Neural cell (in vitro differentiated cells): Measurements from ENCODE around the gene ZBTB7B. TPM values are rescaled to one million over a fixed set of nuclear protein-coding genes. Genes with fewer than 3 reads are reported as not detected.

Experiments used
- H2AFZ ChIP-seq: fragments of 200-600, 300-800 bp; sonication (generic), shearing (Covaris generic); 2 replicates; pipeline ENCODE4 v1.6.0; 2014; ENCODE audit warnings: low read depth, mild to moderate bottlenecking, antibody characterized with exemption, low read length, moderate library complexity
- H3F3A ChIP-seq: fragments of 200-600 bp; shearing (Covaris generic); 2 replicates; pipeline ENCODE4 v1.6.1; 2016; ENCODE audit warnings: mild to moderate bottlenecking, moderate library complexity, mixed read lengths, antibody characterized with exemption, low read length; ENCODE audit not compliant: insufficient read depth, poor library complexity, severe bottlenecking
- H3K27ac ChIP-seq: fragments of 200-600, 300-800 bp; sonication (generic), shearing (Covaris generic); 2 replicates; pipeline ENCODE4 v1.5.1; 2014; ENCODE audit warnings: mild to moderate bottlenecking, low read length, moderate library complexity
- H3K27me3 ChIP-seq: fragments of 300-800, 200-600 bp; sonication (generic), shearing (Covaris generic); 2 replicates; pipeline ENCODE4 v1.6.0; 2014; ENCODE audit warnings: mild to moderate bottlenecking, low read depth, low read length, moderate library complexity; ENCODE audit not compliant: insufficient read depth
- H3K36me3 ChIP-seq: fragments of 300-800, 200-600 bp; sonication (generic), shearing (Covaris generic); 2 replicates; pipeline ENCODE4 v1.5.1; 2014; ENCODE audit warnings: mild to moderate bottlenecking, antibody characterized with exemption, low read length, moderate library complexity; ENCODE audit not compliant: insufficient read depth
- H3K4me2 ChIP-seq: fragments of 300-800, 200-600 bp; sonication (generic), shearing (Covaris generic); 2 replicates; pipeline ENCODE4 v1.6.0; 2014; ENCODE audit warnings: mild to moderate bottlenecking, low read length
- H3K4me3 ChIP-seq: fragments of 300-800, 200-600 bp; sonication (generic), shearing (Covaris generic); 2 replicates; pipeline ENCODE4 v1.5.1; 2014; ENCODE audit warnings: mild to moderate bottlenecking, low read length, moderate library complexity
- H3K79me2 ChIP-seq: fragments of 200-600 bp; shearing (Covaris generic); replicated peaks from 2 replicates; pipeline ENCODE4 v1.6.0; 2014; ENCODE audit warnings: mild to moderate bottlenecking, low read length, moderate library complexity; ENCODE audit not compliant: insufficient read depth
- H3K9ac ChIP-seq: fragments of 300-800, 200-600 bp; sonication (generic), shearing (Covaris generic); 2 replicates; pipeline ENCODE4 v1.6.1; 2016; ENCODE audit warnings: mild to moderate bottlenecking, low read length, mixed read lengths
- H3K9me2 ChIP-seq: fragments of 200-600 bp; shearing (Covaris generic); 2 replicates; pipeline ENCODE4 v1.6.1; 2016; ENCODE audit warnings: mild to moderate bottlenecking, low read length, mixed read lengths; ENCODE audit not compliant: insufficient read depth
- H3K9me3 ChIP-seq: fragments of 200-600, 300-800 bp; sonication (generic), shearing (Covaris generic); 2 replicates; pipeline ENCODE4 v1.6.1; 2016; ENCODE audit warnings: mild to moderate bottlenecking, mixed run types, low read length, moderate library complexity, mixed read lengths
- H4K20me1 ChIP-seq: fragments of 200-600 bp; shearing (Covaris generic); 2 replicates; pipeline ENCODE4 v1.6.1; 2016; ENCODE audit warnings: mild to moderate bottlenecking, mixed run types; ENCODE audit not compliant: insufficient read depth
- EP300 ChIP-seq: fragments of 450-650 bp; conservative IDR thresholded peaks from 2 replicates; pipeline ENCODE4 v1.6.1; 2014; ENCODE audit warnings: antibody characterized with exemption, mild to moderate bottlenecking, moderate library complexity; ENCODE audit not compliant: poor library complexity, severe bottlenecking
- EZH2 ChIP-seq: fragments of 200-600, 300-800 bp; shearing (Covaris generic), sonication (generic); IDR thresholded peaks from 2 replicates; pipeline ENCODE4 v1.6.1; 2014; ENCODE audit warnings: antibody characterized with exemption, low read length, borderline replicate concordance, mild to moderate bottlenecking; ENCODE audit not compliant: insufficient read depth, poor library complexity, severe bottlenecking
- MXI1 ChIP-seq: fragments of 450-650 bp; conservative IDR thresholded peaks from 2 replicates; pipeline ENCODE4 v1.6.1; 2014; ENCODE audit warnings: antibody characterized with exemption, mild to moderate bottlenecking; ENCODE audit not compliant: poor library complexity, severe bottlenecking
- POLR2AphosphoS5 ChIP-seq: IDR thresholded peaks from 2 replicates; pipeline ENCODE4 v1.6.1; 2012
- RAD21 ChIP-seq: fragments of 450-650 bp; conservative IDR thresholded peaks from 2 replicates; pipeline ENCODE4 v1.6.1; 2014; ENCODE audit warnings: antibody characterized with exemption, mild to moderate bottlenecking, moderate library complexity
- SMC3 ChIP-seq: fragments of 450-650 bp; conservative IDR thresholded peaks from 2 replicates; pipeline ENCODE4 v1.6.1; 2014; ENCODE audit warnings: antibody characterized with exemption, mild to moderate bottlenecking, moderate library complexity; ENCODE audit not compliant: poor library complexity
- TAF1 ChIP-seq: IDR thresholded peaks from 2 replicates; pipeline ENCODE4 v1.6.1; 2012; ENCODE audit warnings: low read depth
- polyA plus RNA-seq: library from polyadenylated mRNA; depleted of rRNA; stranded (reverse); fragments of >200 nt; gene quantifications from 2 replicates; pipeline ENCODE4 v1.2.3, GENCODE V29; 2014
- TF ChIP-seq, protein P1 (sequence below): fragments of 450-650 bp; IDR thresholded peaks from 2 replicates; pipeline ENCODE4 v1.5.1; 2014; ENCODE audit warnings: antibody characterized with exemption, mild to moderate bottlenecking, moderate library complexity; ENCODE audit not compliant: poor library complexity, severe bottlenecking
- TF ChIP-seq, protein P2 (sequence below): IDR thresholded peaks from 2 replicates; pipeline ENCODE4 v1.6.1; 2012; ENCODE audit warnings: borderline replicate concordance

The ZBTB7B gene
- polyA plus RNA-seq, 1 donor from 2014 or later, result 0.54 TPM

DNA sequence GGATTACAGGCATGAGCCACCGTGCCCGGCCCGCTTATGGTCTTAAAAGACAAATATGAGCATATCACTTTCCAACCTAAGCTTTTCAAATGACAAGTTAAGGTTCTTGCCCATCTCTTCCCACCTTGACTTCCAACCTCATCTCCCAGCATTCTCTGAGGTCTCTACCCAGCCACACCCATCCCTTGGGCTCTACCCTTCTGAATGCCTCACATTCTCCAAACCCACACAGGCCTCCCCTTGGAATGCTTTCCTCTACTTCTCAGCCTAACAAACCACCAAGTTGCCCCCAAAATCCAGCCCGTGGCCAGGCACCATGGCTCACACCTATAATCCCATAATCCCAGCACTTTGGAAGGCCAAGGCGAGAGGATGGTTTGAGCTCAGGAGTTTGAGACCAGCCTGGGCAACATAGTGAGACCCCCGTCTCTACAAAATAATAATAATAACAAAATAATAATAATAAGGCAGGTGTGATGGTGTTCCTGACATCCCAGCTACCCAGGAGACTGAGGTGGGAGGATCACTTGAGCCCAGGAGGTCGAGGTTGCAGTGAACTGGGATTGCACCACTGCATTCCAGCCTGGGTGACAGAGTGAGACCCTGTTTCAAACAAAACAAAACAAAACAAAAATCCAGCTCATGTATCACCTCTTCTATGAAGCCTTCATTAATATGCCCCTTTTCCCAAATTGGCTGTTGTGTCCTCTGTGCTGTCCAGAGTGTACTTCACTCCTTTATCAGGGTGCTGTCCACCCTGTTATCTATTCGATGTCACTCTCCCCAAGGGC is 19.7 kb downstream of the ZBTB7B start:
- H3K27me3 ChIP-seq, result no peaks in the 10 kb centered on the region
- no peak overlapping the region for H3K9ac ChIP-seq
- H3K79me2 ChIP-seq, result no peaks in the 10 kb centered on the region
- no peaks in the 10 kb centered on the region for H3F3A ChIP-seq
- H3K4me2 ChIP-seq, result no peak overlapping the region
- H3K9me2 ChIP-seq, result no peaks in the 10 kb centered on the region
- no peak overlapping the region for H2AFZ ChIP-seq
- H3K4me3 ChIP-seq, result no peak overlapping the region
- H3K36me3 ChIP-seq, result no peaks in the 10 kb centered on the region
- no peak overlapping the region for H3K27ac ChIP-seq
- no peaks in the 10 kb centered on the region for H4K20me1 ChIP-seq
- H3K9me3 ChIP-seq, result no peaks in the 10 kb centered on the region
- TF ChIP-seq, protein P1, sequence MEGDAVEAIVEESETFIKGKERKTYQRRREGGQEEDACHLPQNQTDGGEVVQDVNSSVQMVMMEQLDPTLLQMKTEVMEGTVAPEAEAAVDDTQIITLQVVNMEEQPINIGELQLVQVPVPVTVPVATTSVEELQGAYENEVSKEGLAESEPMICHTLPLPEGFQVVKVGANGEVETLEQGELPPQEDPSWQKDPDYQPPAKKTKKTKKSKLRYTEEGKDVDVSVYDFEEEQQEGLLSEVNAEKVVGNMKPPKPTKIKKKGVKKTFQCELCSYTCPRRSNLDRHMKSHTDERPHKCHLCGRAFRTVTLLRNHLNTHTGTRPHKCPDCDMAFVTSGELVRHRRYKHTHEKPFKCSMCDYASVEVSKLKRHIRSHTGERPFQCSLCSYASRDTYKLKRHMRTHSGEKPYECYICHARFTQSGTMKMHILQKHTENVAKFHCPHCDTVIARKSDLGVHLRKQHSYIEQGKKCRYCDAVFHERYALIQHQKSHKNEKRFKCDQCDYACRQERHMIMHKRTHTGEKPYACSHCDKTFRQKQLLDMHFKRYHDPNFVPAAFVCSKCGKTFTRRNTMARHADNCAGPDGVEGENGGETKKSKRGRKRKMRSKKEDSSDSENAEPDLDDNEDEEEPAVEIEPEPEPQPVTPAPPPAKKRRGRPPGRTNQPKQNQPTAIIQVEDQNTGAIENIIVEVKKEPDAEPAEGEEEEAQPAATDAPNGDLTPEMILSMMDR, result no peak
- TF ChIP-seq RAD21, result no peak
- TF ChIP-seq EP300, result no peak
- no peak for TF ChIP-seq SMC3
- no peak for TF ChIP-seq POLR2AphosphoS5
- no peak for TF ChIP-seq EZH2
- TF ChIP-seq, protein P2, sequence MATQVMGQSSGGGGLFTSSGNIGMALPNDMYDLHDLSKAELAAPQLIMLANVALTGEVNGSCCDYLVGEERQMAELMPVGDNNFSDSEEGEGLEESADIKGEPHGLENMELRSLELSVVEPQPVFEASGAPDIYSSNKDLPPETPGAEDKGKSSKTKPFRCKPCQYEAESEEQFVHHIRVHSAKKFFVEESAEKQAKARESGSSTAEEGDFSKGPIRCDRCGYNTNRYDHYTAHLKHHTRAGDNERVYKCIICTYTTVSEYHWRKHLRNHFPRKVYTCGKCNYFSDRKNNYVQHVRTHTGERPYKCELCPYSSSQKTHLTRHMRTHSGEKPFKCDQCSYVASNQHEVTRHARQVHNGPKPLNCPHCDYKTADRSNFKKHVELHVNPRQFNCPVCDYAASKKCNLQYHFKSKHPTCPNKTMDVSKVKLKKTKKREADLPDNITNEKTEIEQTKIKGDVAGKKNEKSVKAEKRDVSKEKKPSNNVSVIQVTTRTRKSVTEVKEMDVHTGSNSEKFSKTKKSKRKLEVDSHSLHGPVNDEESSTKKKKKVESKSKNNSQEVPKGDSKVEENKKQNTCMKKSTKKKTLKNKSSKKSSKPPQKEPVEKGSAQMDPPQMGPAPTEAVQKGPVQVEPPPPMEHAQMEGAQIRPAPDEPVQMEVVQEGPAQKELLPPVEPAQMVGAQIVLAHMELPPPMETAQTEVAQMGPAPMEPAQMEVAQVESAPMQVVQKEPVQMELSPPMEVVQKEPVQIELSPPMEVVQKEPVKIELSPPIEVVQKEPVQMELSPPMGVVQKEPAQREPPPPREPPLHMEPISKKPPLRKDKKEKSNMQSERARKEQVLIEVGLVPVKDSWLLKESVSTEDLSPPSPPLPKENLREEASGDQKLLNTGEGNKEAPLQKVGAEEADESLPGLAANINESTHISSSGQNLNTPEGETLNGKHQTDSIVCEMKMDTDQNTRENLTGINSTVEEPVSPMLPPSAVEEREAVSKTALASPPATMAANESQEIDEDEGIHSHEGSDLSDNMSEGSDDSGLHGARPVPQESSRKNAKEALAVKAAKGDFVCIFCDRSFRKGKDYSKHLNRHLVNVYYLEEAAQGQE, result no peak
- no peak for TF ChIP-seq TAF1
- no peak for TF ChIP-seq MXI1

DNA sequence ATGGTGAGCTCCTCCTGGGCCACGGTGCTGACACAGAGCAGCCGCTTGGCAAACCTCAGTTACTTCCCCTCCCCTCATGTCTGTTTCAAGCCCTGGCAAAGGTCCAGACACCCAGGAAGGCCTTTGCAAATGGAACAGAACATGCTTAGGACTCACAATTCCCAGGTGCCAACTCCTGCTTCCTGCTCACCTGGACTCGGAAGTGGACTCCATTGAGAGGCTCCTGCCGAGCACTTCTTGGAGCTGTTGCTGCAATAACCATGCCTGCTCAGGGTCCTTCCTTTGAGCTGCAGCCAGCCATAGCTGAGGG is 20.3 kb downstream of the ZBTB7B start:
- no peaks in the 10 kb centered on the region for H3K36me3 ChIP-seq
- H3K27ac ChIP-seq, result no peak overlapping the region
- no peaks in the 10 kb centered on the region for H3F3A ChIP-seq
- H3K4me3 ChIP-seq, result no peak overlapping the region
- no peaks in the 10 kb centered on the region for H3K79me2 ChIP-seq
- TF ChIP-seq POLR2AphosphoS5, result no peak
- TF ChIP-seq EZH2, result no peak
- TF ChIP-seq EP300, result no peak
- no peak for TF ChIP-seq MXI1
- no peak for TF ChIP-seq TAF1
- TF ChIP-seq, protein P2, result no peak
- TF ChIP-seq, protein P1, result no peak
- TF ChIP-seq RAD21, result no peak
- no peak for TF ChIP-seq SMC3
- no peak overlapping the region for H3K4me2 ChIP-seq
- H3K9me3 ChIP-seq, result no peaks in the 10 kb centered on the region
- H3K9me2 ChIP-seq, result no peaks in the 10 kb centered on the region
- no peak overlapping the region for H2AFZ ChIP-seq
- H3K27me3 ChIP-seq, result no peaks in the 10 kb centered on the region
- no peak overlapping the region for H3K9ac ChIP-seq
- H4K20me1 ChIP-seq, result no peaks in the 10 kb centered on the region
